Measurements from ENCODE around the gene SLC44A5. TPM values are rescaled to one million over a fixed set of nuclear protein-coding genes. Genes with fewer than 3 reads are reported as not detected.
A peak's percentile ranks its signal among the peaks of the same experiment; 100 is the strongest.

Gene SLC44A5
- total RNA-seq, 4 donors from 2014 or later: 2.2 to 5.2 (median 3.3) TPM; not detected in 1

DNA sequence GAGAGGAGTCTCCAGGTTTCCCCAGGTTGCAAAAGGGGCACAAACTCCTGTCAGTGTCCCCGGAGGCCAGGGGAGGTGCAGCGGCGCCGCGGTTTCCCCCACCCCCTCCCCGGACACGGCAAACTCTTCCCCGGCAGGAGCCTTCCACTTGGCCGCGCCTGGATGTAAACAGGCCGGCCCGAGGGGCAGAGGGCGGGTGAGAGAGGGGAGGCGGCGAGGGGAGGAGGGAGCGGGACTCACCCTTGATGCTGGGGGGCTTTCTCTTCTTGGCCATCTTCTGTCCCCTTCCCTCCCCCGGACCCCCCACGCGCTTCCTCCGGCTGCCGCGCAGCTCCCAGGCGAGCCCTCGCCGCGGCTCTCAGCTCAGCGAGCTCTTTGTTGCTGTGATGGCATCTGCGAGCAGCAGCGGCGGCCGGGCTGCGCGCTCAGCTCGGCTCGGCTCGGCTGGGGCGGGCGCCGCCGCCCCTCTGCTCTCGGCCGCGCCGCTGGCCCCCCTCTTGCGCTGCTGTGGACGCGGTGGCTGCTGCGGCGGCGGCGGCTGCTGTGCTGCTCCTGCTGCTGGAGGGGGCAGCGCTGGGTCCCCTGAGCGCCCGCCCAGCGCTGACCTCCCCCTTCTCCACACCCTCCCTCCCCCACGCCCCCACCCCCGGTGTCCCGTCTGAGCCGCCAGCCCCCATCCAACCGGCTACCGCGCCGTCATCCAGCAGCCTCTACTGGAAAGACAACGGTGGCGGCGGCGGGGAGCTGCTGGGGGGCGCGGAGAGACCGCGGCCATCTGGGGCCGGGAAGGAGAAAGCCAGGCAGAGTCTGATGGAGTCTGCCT, 4.9 kb upstream of the SLC44A5 start:
- 1% methylated on average over 38 of the region's 72 CpGs; no CpG with 5 or more reads in 1 of the 2 donors for WGBS, 2 donors (ENCODE audit: low coverage in 1 of 2)
- Histone ChIP-seq H3K27ac (no peak overlapping the region), H3K4me3 (peak overlapping the region; percentile 5 to 54 (median 30)), H3K9me3 (no peaks in the 10 kb centered on the region), H3K36me3 (no peaks in the 10 kb centered on the region), H3K4me1 (peaks cover 10 to 22% (median 21%) of the 10 kb centered on the region in 4 donors), H3K27me3 (peaks cover 68% of the 10 kb centered on the region)
- TF ChIP-seq EP300 (IDR thresholded peaks at IDR 0.05; ENCODE audit: low read depth): no peak
- no peak for TF ChIP-seq CTCF (IDR thresholded peaks at IDR 0.05)
- TF ChIP-seq POLR2A (IDR thresholded peaks at IDR 0.05): no peak
- no peak for TF ChIP-seq POLR2AphosphoS5 (IDR thresholded peaks at IDR 0.05)
- in situ Hi-C loops (cut with MboI; ENCODE audit: low pct_ligation_motif_present in 1 of 4, low pct_unique_long_range_greater_than_20kb in 1 of 4, low sequenced_read_pairs in 3 of 4): no loop called here
- DNase-seq: peak; percentile 6
- intact Hi-C loops (cut with DNase I; ENCODE audit: low total_unique reads): no loop called here

DNA sequence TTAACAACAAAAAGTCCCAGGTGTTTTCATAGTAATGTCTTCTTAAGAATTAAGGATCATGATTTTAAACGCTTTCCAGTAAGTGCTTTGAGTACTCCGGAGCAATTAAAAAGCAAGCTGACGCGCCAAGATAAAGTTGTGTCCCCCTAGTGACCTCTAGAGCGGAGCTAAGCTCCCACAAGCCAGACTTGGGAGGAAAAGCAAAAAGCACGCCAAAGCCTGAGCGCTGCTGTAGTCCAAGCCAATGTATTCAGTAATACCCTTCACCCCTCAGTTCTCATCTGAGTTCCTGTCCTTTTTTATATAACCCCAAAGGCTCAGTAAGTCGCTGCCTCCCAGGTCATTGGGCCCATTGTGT, 3.5 kb upstream of the SLC44A5 start:
- in situ Hi-C loops (cut with MboI; ENCODE audit: low pct_ligation_motif_present in 1 of 4, low pct_unique_long_range_greater_than_20kb in 1 of 4, low sequenced_read_pairs in 3 of 4): no loop called here
- TF ChIP-seq POLR2AphosphoS5 (IDR thresholded peaks at IDR 0.05): no peak
- TF ChIP-seq CTCF (IDR thresholded peaks at IDR 0.05): no peak
- no peak for TF ChIP-seq EP300 (IDR thresholded peaks at IDR 0.05; ENCODE audit: low read depth)
- TF ChIP-seq POLR2A (IDR thresholded peaks at IDR 0.05): no peak
- Histone ChIP-seq H3K9me3 (no peaks in the 10 kb centered on the region), H3K4me1 (peaks cover 10 to 22% (median 21%) of the 10 kb centered on the region in 4 donors), H3K27me3 (peaks cover 68% of the 10 kb centered on the region), H3K4me3 (peak overlapping the region in 2 of 4 donors; percentile 32 to 54), H3K27ac (no peak overlapping the region), H3K36me3 (no peaks in the 10 kb centered on the region)
- no peak for DNase-seq
- WGBS, 2 donors (ENCODE audit: low coverage in 1 of 2): 4 to 12% methylated on average over 4 to 8 of the region's 8 CpGs
- intact Hi-C loops (cut with DNase I; ENCODE audit: low total_unique reads): no loop called here

DNA sequence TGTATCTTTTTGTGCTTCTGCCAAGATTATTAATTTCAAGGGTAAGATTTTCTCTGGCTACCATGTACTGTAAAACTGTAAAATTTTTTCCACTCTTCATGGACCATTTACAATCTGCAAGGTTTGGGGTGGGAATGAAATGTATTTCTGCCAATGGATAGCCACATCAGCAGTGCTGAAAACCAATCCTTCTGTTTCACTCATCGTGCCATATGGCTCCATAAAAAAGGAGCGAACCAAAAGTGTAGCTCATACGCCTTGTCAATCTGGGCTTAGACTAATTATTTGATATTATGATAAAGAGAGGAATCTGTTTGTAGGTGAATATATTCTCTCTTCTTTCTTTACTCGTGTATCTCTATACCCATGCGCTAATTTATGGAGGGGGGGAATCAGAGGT, 3.0 kb upstream of the SLC44A5 start:
- Histone ChIP-seq H3K9me3 (no peaks in the 10 kb centered on the region), H3K36me3 (no peaks in the 10 kb centered on the region), H3K27me3 (peaks cover 66% of the 10 kb centered on the region), H3K27ac (no peak overlapping the region), H3K4me1 (peaks cover 10 to 22% (median 21%) of the 10 kb centered on the region in 4 donors), H3K4me3 (no peak overlapping the region)
- TF ChIP-seq CTCF (IDR thresholded peaks at IDR 0.05) (no peak), EP300 (IDR thresholded peaks at IDR 0.05; ENCODE audit: low read depth) (no peak), POLR2A (IDR thresholded peaks at IDR 0.05) (no peak), POLR2AphosphoS5 (IDR thresholded peaks at IDR 0.05) (no peak)
- DNase-seq: no peak
- intact Hi-C loops (cut with DNase I; ENCODE audit: low total_unique reads) (no loop called here), in situ Hi-C loops (cut with MboI; ENCODE audit: low pct_ligation_motif_present in 1 of 4, low pct_unique_long_range_greater_than_20kb in 1 of 4, low sequenced_read_pairs in 3 of 4) (no loop called here)
- WGBS, 2 donors (ENCODE audit: low coverage in 1 of 2): 64 to 70% methylated on average over 5 of the region's 5 CpGs

DNA sequence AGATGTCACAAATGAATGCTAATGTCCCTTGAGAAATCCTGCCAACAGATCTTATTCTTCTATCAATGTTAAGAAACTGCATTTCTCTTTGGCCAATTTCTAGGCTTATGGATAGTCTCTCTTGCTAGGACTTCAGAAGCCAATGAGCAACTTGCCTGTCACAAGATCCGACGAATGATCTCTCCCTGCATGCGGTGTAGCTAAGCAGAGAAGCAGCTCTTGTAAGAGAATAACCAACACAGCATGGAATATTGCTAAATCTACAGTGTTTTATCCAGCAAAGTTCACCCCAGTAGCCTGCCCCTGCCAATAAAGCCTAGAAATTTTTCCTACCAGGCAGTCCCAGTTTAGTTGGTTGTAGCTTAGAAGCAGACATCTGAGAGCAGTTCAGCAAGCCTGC, 2.1 kb upstream of the SLC44A5 start:
- no peak for DNase-seq
- TF ChIP-seq POLR2A (IDR thresholded peaks at IDR 0.05) (no peak), CTCF (IDR thresholded peaks at IDR 0.05) (no peak), EP300 (IDR thresholded peaks at IDR 0.05; ENCODE audit: low read depth) (no peak), POLR2AphosphoS5 (IDR thresholded peaks at IDR 0.05) (no peak)
- in situ Hi-C loops (cut with MboI; ENCODE audit: low pct_ligation_motif_present in 1 of 4, low pct_unique_long_range_greater_than_20kb in 1 of 4, low sequenced_read_pairs in 3 of 4): no loop called here
- Histone ChIP-seq H3K4me1 (peaks cover 10 to 22% (median 21%) of the 10 kb centered on the region in 4 donors), H3K27ac (no peak overlapping the region), H3K36me3 (no peaks in the 10 kb centered on the region), H3K4me3 (no peak overlapping the region), H3K9me3 (no peaks in the 10 kb centered on the region), H3K27me3 (peaks cover 63% of the 10 kb centered on the region)
- intact Hi-C loops (cut with DNase I; ENCODE audit: low total_unique reads): no loop called here
- 89 to 90% methylated on average over 3 of the region's 3 CpGs for WGBS, 2 donors (ENCODE audit: low coverage in 1 of 2)

Measured in transverse colon (tissue), 4 donors.